ENCODE data around the gene USP10.
"Not testable (repeated sequence)": the region's sequence is repeated elsewhere in the genome, so short reads cannot be mapped to it uniquely, and the experiment has no call there.

The USP10 gene

GRCh38 chr16:84730406-84731106 lies 30.8 kb downstream of the USP10 start:
- peak; percentile 83 for DNase-seq

- not testable (repeated sequence) for DNase-seq
These were observed 32.5 kb downstream of the USP10 start for GRCh38 chr16:84732332-84732673.

GRCh38 chr16:84732674-84733352 lies 33.0 kb downstream of the USP10 start:
- no peak for DNase-seq

- DNase-seq: no peak
These were observed 36.2 kb downstream of the USP10 start for GRCh38 chr16:84735849-84736586.

GRCh38 chr16:84737192-84738011 lies 37.6 kb downstream of the USP10 start:
- no peak for DNase-seq

GRCh38 chr16:84738255-84739038 lies 38.6 kb downstream of the USP10 start:
- peak; percentile 86 for DNase-seq

GRCh38 chr16:84739349-84740124 lies 39.7 kb downstream of the USP10 start:
- DNase-seq: peak; percentile 77

- DNase-seq: no peak
These were observed 40.9 kb downstream of the USP10 start for GRCh38 chr16:84740596-84741116.

- peak; percentile 74 for DNase-seq
These were observed 41.6 kb downstream of the USP10 start for GRCh38 chr16:84741340-84741830.

GRCh38 chr16:84742641-84743092 lies 42.9 kb downstream of the USP10 start:
- peak; percentile 57 for DNase-seq

- DNase-seq: no peak
These were observed 46.4 kb downstream of the USP10 start for GRCh38 chr16:84746231-84746630.

- no peak for DNase-seq
These were observed 47.1 kb downstream of the USP10 start for GRCh38 chr16:84746875-84747274.

- not testable (repeated sequence) for DNase-seq
These were observed 48.4 kb downstream of the USP10 start for GRCh38 chr16:84748247-84748646.

GRCh38 chr16:84749072-84749471 lies 49.3 kb downstream of the USP10 start:
- DNase-seq: no peak

GRCh38 chr16:84749815-84750214 lies 50.0 kb downstream of the USP10 start:
- DNase-seq: no peak

GRCh38 chr16:84750575-84750974 lies 50.8 kb downstream of the USP10 start:
- no peak for DNase-seq

- DNase-seq: peak; percentile 57
These were observed 51.4 kb downstream of the USP10 start for GRCh38 chr16:84751241-84751640.

- DNase-seq: peak; percentile 90
These were observed 52.1 kb downstream of the USP10 start for GRCh38 chr16:84751947-84752346.

GRCh38 chr16:84752600-84752999 lies 52.8 kb downstream of the USP10 start:
- DNase-seq: peak; percentile 56

GRCh38 chr16:84753412-84754326 lies 53.9 kb downstream of the USP10 start:
- DNase-seq: no peak
